A375 (cell line): Measurements from ENCODE around the gene FER1L5. TPM values are rescaled to one million over a fixed set of nuclear protein-coding genes. Genes with fewer than 3 reads are reported as not detected.

Experiments
- total RNA-seq: library from RNA; depleted of rRNA; stranded (reverse); fragments of >200 nt; shearing (Covaris generic); gene quantifications from 2 replicates; pipeline ENCODE4 v1.2.3, GENCODE V29; 2014; rRNA removed

The FER1L5 gene
- total RNA-seq = not detected in 2 replicates

DNA sequence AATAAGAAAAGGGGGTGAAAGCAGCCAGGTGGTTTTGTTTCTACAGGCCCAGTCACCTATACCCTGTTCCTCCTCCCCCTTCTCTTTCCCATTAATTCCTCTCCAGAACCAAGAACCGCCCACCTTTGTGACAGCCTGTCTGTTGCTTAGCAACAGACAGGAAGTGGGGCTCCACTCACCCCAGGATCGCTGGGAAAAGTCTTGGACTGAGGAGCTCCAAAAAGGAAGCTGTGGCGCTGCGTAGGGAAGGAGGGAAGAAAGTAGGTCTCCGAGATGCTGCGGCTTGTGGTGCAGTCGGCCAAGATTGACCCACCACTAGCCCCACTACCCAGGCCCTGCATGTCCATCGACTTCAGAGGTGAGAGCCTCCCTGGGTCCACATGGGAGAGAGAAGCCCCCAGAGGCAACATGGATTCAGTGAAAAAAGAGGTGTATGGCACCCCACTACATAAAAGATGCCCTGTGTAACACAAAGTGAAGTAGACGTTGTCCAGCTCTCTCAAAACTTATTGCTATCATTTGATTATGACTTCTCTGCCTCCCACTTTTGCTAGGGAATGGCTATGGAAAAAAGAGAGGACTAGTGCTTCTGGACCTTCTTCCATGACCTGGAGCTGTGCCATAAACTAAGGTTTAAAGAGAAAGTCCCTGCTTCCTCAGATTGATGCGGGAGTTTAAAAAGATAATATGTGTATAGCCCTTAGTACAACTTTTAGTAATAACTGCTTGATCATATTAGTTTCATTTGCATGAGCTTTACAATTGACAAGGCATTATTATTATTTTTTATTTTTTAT, at the start of gene FER1L5:
FER1L5 (plus strand) TSS at position 201 of the 797 bp plus-strand sequence; CDS start at position 274, 73 bp downstream.

GRCh38 chr2:96638144-96639121, 4.1 kb upstream of the FER1L5 start, which contains the start of gene KANSL3:
KANSL3 (minus strand) TSS chr2:96638312; CDS start chr2:96637135, 1,177 bp downstream.

GRCh38 chr2:96739633-96740428, 97.3 kb downstream of the FER1L5 start, which contains the start of gene LMAN2L:
LMAN2L (minus strand) TSS chr2:96740064; CDS start chr2:96740040, 24 bp downstream.

Other genes with a start within 250 kb of the FER1L5 start
- gene NEURL3, start 137.4 kb upstream of the FER1L5 start, total RNA-seq = 0.11 and 0.19 TPM in 2 replicates
- gene ARID5A, start 106.0 kb upstream of the FER1L5 start, total RNA-seq = 5.3 and 8.4 TPM in 2 replicates
- 18.9 and 23.8 TPM in 2 replicates for gene KANSL3, start 4.5 kb upstream of the FER1L5 start, total RNA-seq
- gene LMAN2L, start 97.3 kb downstream of the FER1L5 start, total RNA-seq = 5.9 and 10.6 TPM in 2 replicates
- 5.5 and 6.2 TPM in 2 replicates for gene CNNM4, start 118.1 kb downstream of the FER1L5 start, total RNA-seq
- 4.8 and 4.9 TPM in 2 replicates for gene CNNM3, start 173.5 kb downstream of the FER1L5 start, total RNA-seq
- gene ANKRD23, start 201.3 kb downstream of the FER1L5 start, total RNA-seq = 2.5 and 3.2 TPM in 2 replicates
- gene ANKRD39, start 215.3 kb downstream of the FER1L5 start, total RNA-seq = 8.9 and 11.6 TPM in 2 replicates
- 34.3 and 37.1 TPM in 2 replicates for gene SEMA4C, start 227.3 kb downstream of the FER1L5 start, total RNA-seq